NCI-H2107 (cell line): Measurements from ENCODE around the gene GLRX2.

Source experiments
- DNase-seq: peaks from one replicate; lab custom pipeline; 2025; lab: John Stamatoyannopoulos, UW

GLRX2 gene

GRCh38 chr1:193111641-193112090 is 6.5 kb upstream of the GLRX2 start:
- DNase-seq = no peak

GRCh38 chr1:193110864-193111263 is 5.7 kb upstream of the GLRX2 start:
- no peak for DNase-seq

GRCh38 chr1:193110246-193110645 is 5.0 kb upstream of the GLRX2 start:
- no peak for DNase-seq

GRCh38 chr1:193109619-193110018 is 4.4 kb upstream of the GLRX2 start:
- DNase-seq = no peak

GRCh38 chr1:193108471-193108870 is 3.3 kb upstream of the GLRX2 start:
- DNase-seq = no peak

- no peak for DNase-seq
Measured at GRCh38 chr1:193105821-193106177, 585 bp upstream of the GLRX2 start.

- no peak for DNase-seq
Measured at GRCh38 chr1:193104502-193104906, 710 bp downstream of the GLRX2 start.

- no peak for DNase-seq
Measured at GRCh38 chr1:193103759-193104501, 1.3 kb downstream of the GLRX2 start.

- no peak for DNase-seq
Measured at GRCh38 chr1:193102662-193103061, 2.6 kb downstream of the GLRX2 start.

- no peak for DNase-seq
Measured at GRCh38 chr1:193094112-193094511, 11.1 kb downstream of the GLRX2 start.

GRCh38 chr1:193090865-193091264 is 14.3 kb downstream of the GLRX2 start:
- DNase-seq = no peak

GRCh38 chr1:193087893-193088292 is 17.3 kb downstream of the GLRX2 start:
- DNase-seq = no peak

- no peak for DNase-seq
Measured at GRCh38 chr1:193086342-193086741, 18.9 kb downstream of the GLRX2 start.

GRCh38 chr1:193085263-193085662 is 20.0 kb downstream of the GLRX2 start:
- no peak for DNase-seq

- no peak for DNase-seq
Measured at GRCh38 chr1:193083365-193084088, 21.7 kb downstream of the GLRX2 start.

GRCh38 chr1:193079187-193079586 is 26.0 kb downstream of the GLRX2 start:
- no peak for DNase-seq

- DNase-seq = no peak
Measured at GRCh38 chr1:193077991-193078390, 27.2 kb downstream of the GLRX2 start.

- no peak for DNase-seq
Measured at GRCh38 chr1:193070942-193071341, 34.3 kb downstream of the GLRX2 start.

GRCh38 chr1:193070386-193070753 is 34.8 kb downstream of the GLRX2 start:
- no peak for DNase-seq

GRCh38 chr1:193069748-193070385 is 35.3 kb downstream of the GLRX2 start:
- no peak for DNase-seq

GRCh38 chr1:193068013-193068412 is 37.2 kb downstream of the GLRX2 start:
- no peak for DNase-seq

GRCh38 chr1:193066606-193067005 is 38.6 kb downstream of the GLRX2 start:
- no peak for DNase-seq

- no peak for DNase-seq
Measured at GRCh38 chr1:193065954-193066353, 39.3 kb downstream of the GLRX2 start.
